RWPE1 (cell line): ENCODE results near the gene AR.
"Not testable (repeated sequence)": the region's sequence is repeated elsewhere in the genome, so short reads cannot be mapped to it uniquely, and the experiment has no call there.

Source experiments
- CTCF ChIA-PET: fragments of 350-600 bp; sonication (Branson Sonifier 250); formaldehyde crosslinking; extraction: SDS; loops from one replicate; lab custom pipeline; 2021; lab: Yijun Ruan, JAX
- POLR2A ChIA-PET: fragments of 400-600 bp; formaldehyde crosslinking; extraction: SDS; loops from one replicate; lab custom pipeline; 2020; ENCODE audit warnings: antibody characterized with exemption; ENCODE audit not compliant: low non-redundant PET; lab: Yijun Ruan, JAX
- DNase-seq: peaks from one replicate; pipeline ENCODE4 v3.0.0; 2012; ENCODE audit warnings: low spot score
- H3K27ac ChIP-seq: fragments of 450-650 bp; 2 replicates; pipeline ENCODE4 v1.5.1; 2017
- TF ChIP-seq, protein P1 (sequence below): fragments of 450-650 bp; conservative IDR thresholded peaks from 2 replicates; pipeline ENCODE4 v1.5.1; 2017; ENCODE audit warnings: low read depth, mild to moderate bottlenecking

AR gene

DNA sequence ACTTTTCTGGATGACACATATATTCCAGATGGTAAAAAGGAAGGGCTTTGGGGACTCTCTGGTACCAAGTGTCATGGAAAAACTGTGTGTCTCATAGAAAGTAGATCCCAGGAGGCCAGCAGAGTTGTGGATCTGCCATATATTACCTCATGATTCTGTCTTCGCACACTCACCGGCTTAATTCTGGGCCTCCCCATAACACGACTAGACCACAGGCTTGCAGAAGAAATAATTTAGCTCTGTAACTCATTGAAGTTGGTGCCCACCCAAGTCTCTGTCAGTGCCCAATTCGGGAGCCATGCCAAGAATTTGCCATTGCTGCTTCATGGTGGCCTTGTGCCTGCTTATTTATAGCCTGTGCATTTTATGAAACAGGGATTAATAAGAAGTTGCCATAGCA is 104.5 kb downstream of the AR start:
- no peak overlapping the region for H3K27ac ChIP-seq
- TF ChIP-seq, protein P1, sequence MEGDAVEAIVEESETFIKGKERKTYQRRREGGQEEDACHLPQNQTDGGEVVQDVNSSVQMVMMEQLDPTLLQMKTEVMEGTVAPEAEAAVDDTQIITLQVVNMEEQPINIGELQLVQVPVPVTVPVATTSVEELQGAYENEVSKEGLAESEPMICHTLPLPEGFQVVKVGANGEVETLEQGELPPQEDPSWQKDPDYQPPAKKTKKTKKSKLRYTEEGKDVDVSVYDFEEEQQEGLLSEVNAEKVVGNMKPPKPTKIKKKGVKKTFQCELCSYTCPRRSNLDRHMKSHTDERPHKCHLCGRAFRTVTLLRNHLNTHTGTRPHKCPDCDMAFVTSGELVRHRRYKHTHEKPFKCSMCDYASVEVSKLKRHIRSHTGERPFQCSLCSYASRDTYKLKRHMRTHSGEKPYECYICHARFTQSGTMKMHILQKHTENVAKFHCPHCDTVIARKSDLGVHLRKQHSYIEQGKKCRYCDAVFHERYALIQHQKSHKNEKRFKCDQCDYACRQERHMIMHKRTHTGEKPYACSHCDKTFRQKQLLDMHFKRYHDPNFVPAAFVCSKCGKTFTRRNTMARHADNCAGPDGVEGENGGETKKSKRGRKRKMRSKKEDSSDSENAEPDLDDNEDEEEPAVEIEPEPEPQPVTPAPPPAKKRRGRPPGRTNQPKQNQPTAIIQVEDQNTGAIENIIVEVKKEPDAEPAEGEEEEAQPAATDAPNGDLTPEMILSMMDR = no peak
- POLR2A ChIA-PET = no interaction called here
- CTCF ChIA-PET = interaction anchor here (0.6 kb wide), 1 partner anchor 8 kb away, joined by 4 read pairs; no protein-coding TSS in a partner anchor
- DNase-seq = no peak

DNA sequence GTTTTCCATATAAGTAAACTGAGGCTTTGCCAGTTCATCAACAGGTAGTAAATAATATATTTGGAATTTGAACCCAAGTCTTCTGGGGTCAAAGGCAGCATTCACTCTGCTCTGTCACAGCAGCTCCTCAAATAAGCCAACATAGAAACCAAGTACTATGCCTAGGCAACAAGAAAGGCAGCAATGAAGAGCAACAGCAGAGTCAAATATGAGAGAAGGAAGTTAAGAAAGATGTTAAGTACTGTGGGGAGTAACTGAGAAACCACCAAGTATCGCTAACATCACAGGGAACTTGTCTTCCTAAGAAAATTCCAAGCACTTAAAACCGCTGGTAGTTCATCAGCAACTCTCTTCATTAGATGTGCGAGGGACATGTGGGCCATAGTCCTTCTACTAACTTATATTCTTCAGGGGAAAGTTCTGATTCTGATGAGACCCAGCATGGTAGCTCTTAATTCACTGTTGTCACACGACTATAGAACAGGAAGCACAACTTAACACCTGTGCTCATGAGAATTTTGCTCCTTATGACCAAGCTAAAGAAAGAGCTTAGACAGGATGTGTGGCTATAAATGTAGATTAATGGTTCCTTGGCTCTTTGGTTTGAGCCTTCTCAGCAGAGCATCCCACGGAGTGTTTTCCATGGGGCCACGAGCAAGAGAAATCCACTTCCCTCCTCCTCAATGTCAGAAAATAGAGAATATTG is 107.8 kb downstream of the AR start:
- ChIA-PET CTCF (no interaction called here), POLR2A (no interaction called here)
- H3K27ac ChIP-seq = no peak overlapping the region
- TF ChIP-seq, protein P1 = no peak
- DNase-seq = no peak

DNA sequence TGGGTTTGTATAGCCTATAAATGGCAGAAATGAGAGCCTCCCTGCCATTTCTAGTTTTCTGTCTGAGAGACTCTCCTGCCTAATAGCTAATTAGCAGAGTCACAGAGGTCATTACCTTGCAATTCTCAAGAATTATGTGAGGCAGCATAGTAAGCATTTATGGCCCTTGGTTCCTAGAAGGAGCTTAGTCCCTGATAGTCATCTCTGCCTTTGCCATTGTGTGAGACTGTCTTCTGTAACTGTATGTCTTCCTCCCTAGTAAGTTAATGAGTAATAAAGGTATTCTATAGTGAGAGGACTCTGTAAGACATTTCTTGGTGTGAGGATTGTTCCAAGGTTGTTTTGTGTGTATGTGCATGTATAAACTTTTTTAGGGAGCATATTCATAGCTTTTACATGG is 108.7 kb downstream of the AR start:
- no peak for DNase-seq
- CTCF ChIA-PET = no interaction called here
- POLR2A ChIA-PET = no interaction called here
- TF ChIP-seq, protein P1 = no peak
- H3K27ac ChIP-seq = no peak overlapping the region

DNA sequence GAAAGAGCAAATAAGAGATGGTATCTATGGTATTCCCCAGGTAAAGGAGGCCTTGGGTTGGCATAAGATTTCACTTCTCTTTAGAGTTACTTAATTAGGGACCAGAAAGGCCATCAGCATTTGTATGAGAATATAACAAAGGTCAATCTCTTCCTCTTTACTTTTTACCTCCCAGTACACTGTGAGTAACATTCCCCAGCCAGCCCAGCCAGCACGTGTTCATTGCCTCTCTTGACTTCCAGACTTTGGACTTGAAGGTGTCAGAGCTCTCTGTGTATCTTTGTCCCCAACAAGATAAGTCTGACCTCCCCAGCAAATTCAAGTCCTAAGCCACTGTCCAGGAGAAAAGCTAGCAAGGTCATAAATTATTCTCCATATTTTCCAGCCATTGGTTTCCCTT is 110.5 kb downstream of the AR start:
- no peak for DNase-seq
- H3K27ac ChIP-seq = no peak overlapping the region
- POLR2A ChIA-PET = no interaction called here
- CTCF ChIA-PET = no interaction called here
- TF ChIP-seq, protein P1 = no peak

DNA sequence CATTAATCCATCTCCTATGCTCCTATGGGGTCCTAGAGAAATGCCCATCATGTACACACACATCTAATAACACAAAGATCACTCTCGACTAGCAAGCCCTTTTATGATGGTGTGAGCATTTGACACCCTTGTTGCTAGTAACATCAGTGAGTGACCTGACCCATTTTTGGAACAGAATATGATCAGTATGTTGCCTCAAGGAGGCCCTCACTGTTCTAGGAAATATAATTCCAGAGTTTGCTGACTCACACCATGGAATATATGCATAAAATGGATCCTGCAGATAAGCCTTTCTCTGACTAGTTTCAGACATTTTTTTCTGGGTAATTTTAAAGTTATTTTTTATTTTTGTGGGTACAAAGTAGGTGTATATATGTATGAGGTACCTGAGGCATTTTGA is 121.8 kb downstream of the AR start:
- TF ChIP-seq, protein P1 = no peak
- ChIA-PET CTCF (no interaction called here), POLR2A (no interaction called here)
- H3K27ac ChIP-seq = no peak overlapping the region
- DNase-seq = no peak

DNA sequence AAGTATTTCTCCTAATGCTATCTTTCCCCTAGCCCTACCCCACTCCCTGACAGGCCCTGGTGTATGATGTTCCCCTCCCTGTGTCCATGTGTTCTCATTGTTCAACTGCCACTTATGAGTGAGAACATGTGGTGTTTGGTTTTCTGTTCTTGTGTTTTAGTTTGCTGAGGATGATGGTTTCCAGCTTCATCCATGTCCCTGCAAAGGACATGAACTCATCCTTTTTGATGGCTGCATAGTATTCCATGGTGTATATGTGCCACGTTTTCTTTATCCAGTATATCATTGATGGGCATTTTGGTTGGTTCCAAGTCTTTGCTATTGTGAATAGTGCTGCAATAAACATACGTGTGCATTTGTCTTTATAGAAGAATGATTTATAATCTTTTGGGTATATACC is 126.9 kb downstream of the AR start:
- DNase-seq, POLR2A ChIA-PET, H3K27ac ChIP-seq, CTCF ChIA-PET: not testable (repeated sequence)

DNA sequence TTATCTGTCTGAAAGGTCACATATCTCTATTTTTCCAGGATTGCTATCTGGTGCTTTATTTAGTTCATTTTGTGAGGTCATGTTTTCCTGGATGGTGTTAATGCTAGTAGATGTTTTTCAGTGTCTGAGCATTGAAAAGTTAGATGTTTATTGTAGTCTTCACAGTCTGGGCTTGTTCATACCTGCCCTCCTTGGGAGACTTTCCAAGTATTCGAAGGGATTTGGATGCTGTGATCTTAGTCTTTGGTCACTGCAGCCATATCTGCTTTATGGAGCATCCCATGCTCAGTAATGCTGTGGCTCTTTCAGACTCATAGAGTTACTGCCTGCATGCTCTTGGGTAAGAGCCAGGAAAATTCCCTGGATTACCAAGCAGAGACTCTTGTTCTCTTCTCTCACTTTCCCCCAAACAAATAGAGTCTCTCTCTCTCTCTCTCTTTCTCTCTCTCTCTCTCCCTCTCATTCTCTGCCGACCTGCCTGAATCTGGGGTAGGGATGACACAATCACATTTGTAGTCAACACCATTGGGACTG is 130.0 kb downstream of the AR start:
- ChIA-PET POLR2A (no interaction called here), CTCF (no interaction called here)
- no peak for DNase-seq
- TF ChIP-seq, protein P1 = no peak
- H3K27ac ChIP-seq = no peak overlapping the region
